ENCODE results near the gene SAFB2. TPM values are rescaled to one million over a fixed set of nuclear protein-coding genes. Genes with fewer than 3 reads are reported as not detected.

Gene SAFB2
- total and polyA plus RNA-seq, 9 of the 15 experiments (the other 6 are each of a cell fraction or from before 2014, with no cell fraction given), result 4.5 to 103 (median 47.3) TPM

DNA sequence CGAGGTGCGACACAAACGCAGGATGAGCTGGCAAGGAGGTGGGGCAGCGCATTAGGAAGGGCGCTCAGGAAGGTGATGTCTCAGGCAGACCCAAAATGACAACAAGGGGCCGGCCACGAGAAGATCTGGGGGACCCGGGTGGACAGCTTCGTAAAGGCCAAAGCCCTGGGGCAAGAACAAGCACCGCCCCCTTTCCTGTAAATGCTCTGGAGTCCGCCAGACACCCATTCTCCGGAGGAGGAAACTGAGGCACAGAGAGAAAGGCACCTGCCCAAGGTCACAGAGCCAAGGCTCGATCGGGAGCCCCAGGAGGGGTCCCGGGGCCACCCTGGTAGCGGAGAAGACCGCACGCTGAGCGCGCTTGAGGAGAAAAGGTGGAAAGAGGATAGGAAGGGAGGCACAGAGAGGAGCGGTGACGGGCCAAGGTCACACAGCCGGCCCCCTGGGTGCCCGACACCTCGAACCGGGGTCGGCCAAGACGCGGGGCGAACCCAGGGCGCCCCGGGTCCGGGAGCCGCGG is 571 bp downstream of the SAFB2 start (continued):
- TF ChIP-seq, protein P1, sequence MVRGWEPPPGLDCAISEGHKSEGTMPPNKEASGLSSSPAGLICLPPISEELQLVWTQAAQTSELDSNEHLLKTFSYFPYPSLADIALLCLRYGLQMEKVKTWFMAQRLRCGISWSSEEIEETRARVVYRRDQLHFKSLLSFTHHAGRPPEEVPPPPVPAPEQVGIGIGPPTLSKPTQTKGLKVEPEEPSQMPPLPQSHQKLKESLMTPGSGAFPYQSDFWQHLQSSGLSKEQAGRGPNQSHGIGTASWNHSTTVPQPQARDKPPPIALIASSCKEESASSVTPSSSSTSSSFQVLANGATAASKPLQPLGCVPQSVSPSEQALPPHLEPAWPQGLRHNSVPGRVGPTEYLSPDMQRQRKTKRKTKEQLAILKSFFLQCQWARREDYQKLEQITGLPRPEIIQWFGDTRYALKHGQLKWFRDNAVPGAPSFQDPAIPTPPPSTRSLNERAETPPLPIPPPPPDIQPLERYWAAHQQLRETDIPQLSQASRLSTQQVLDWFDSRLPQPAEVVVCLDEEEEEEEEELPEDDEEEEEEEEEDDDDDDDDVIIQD (CRISPR knock-in tag; IDR thresholded peaks at IDR 0.05), result no peak
- TF ChIP-seq MTA1 (IDR thresholded peaks at IDR 0.05; ENCODE audit: borderline replicate concordance) (no peak), EP400 (IDR thresholded peaks at IDR 0.05) (no peak), HDAC1 (IDR thresholded peaks at IDR 0.05) (no peak), CHD4 (IDR thresholded peaks at IDR 0.05; ENCODE audit: insufficient read depth, insufficient replicate concordance, low read depth, low read length, poor library complexity, severe bottlenecking) (peak; percentile 74), TGIF2 (CRISPR knock-in tag; IDR thresholded peaks at IDR 0.05) (peak; percentile 53; the same call in 1 of the 2 replicates), NFXL1 (CRISPR knock-in tag; IDR thresholded peaks at IDR 0.05) (no peak), SRSF9 (IDR thresholded peaks at IDR 0.05; ENCODE audit: borderline replicate concordance, low read depth, low read length) (no peak), CHD1 (IDR thresholded peaks at IDR 0.05; ENCODE audit: low read length) (peak; percentile 98), IRF2 (CRISPR knock-in tag; IDR thresholded peaks at IDR 0.05) (no peak), SREBF1 (IDR thresholded peaks at IDR 0.05; ENCODE audit: borderline replicate concordance, low read depth, low read length) (no peak), GTF2E2 (tag; IDR thresholded peaks at IDR 0.05) (0 out of 2 replicates have a peak, but pooled peaks have one; percentile 5), HDGF (IDR thresholded peaks at IDR 0.05) (0 out of 2 replicates have a peak, but pooled peaks have one; percentile 50)
- TF ChIP-seq, protein P2, sequence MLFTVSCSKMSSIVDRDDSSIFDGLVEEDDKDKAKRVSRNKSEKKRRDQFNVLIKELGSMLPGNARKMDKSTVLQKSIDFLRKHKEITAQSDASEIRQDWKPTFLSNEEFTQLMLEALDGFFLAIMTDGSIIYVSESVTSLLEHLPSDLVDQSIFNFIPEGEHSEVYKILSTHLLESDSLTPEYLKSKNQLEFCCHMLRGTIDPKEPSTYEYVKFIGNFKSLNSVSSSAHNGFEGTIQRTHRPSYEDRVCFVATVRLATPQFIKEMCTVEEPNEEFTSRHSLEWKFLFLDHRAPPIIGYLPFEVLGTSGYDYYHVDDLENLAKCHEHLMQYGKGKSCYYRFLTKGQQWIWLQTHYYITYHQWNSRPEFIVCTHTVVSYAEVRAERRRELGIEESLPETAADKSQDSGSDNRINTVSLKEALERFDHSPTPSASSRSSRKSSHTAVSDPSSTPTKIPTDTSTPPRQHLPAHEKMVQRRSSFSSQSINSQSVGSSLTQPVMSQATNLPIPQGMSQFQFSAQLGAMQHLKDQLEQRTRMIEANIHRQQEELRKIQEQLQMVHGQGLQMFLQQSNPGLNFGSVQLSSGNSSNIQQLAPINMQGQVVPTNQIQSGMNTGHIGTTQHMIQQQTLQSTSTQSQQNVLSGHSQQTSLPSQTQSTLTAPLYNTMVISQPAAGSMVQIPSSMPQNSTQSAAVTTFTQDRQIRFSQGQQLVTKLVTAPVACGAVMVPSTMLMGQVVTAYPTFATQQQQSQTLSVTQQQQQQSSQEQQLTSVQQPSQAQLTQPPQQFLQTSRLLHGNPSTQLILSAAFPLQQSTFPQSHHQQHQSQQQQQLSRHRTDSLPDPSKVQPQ (CRISPR knock-in tag; IDR thresholded peaks at IDR 0.05; ENCODE audit: borderline replicate concordance), result no peak
- TF ChIP-seq, protein P3, sequence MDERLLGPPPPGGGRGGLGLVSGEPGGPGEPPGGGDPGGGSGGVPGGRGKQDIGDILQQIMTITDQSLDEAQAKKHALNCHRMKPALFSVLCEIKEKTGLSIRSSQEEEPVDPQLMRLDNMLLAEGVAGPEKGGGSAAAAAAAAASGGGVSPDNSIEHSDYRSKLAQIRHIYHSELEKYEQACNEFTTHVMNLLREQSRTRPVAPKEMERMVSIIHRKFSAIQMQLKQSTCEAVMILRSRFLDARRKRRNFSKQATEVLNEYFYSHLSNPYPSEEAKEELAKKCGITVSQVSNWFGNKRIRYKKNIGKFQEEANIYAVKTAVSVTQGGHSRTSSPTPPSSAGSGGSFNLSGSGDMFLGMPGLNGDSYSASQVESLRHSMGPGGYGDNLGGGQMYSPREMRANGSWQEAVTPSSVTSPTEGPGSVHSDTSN (CRISPR knock-in tag; IDR thresholded peaks at IDR 0.05; ENCODE audit: low read depth), result no peak
- TF ChIP-seq, protein P3 (tag; conservative IDR thresholded peaks at IDR 0.05; ENCODE audit: low read depth), result no peak
- TF ChIP-seq, protein P4, sequence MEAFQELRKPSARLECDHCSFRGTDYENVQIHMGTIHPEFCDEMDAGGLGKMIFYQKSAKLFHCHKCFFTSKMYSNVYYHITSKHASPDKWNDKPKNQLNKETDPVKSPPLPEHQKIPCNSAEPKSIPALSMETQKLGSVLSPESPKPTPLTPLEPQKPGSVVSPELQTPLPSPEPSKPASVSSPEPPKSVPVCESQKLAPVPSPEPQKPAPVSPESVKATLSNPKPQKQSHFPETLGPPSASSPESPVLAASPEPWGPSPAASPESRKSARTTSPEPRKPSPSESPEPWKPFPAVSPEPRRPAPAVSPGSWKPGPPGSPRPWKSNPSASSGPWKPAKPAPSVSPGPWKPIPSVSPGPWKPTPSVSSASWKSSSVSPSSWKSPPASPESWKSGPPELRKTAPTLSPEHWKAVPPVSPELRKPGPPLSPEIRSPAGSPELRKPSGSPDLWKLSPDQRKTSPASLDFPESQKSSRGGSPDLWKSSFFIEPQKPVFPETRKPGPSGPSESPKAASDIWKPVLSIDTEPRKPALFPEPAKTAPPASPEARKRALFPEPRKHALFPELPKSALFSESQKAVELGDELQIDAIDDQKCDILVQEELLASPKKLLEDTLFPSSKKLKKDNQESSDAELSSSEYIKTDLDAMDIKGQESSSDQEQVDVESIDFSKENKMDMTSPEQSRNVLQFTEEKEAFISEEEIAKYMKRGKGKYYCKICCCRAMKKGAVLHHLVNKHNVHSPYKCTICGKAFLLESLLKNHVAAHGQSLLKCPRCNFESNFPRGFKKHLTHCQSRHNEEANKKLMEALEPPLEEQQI (IDR thresholded peaks at IDR 0.05), result no peak

Measured in K562 (cell line).